ENCODE results near the gene PDLIM1. TPM values are rescaled to one million over a fixed set of nuclear protein-coding genes. Genes with fewer than 3 reads are reported as not detected.

Gene PDLIM1
- polyA plus RNA-seq, 1 of the 3 experiments (the other 2 are of a cell fraction) = 97.2 TPM

DNA sequence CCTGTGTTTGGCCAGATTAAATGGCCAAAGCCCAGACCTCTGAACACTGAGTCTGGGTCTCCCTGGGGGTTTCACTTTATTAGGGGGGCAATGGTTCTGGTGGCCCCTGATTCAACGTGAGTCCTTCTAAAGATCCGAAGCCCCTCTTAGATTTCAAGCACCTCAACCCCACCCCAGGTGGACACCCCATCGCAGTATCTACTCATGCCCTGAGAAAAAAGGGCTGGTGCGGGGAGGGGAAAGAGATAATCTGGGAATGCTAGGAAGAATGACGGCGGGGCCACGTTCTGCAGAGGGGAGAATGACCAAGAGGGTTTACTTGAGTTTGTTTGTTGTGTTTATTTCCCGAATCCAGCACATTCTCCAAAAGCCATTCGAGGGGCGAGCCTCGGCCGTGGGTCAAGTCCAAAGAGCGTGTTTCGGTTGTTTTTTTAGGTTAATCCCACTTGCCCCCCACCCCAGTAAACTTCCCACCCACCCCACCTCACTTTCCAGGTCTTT lies 832 bp downstream of the PDLIM1 start (continued):
- TF ChIP-seq, protein P1, sequence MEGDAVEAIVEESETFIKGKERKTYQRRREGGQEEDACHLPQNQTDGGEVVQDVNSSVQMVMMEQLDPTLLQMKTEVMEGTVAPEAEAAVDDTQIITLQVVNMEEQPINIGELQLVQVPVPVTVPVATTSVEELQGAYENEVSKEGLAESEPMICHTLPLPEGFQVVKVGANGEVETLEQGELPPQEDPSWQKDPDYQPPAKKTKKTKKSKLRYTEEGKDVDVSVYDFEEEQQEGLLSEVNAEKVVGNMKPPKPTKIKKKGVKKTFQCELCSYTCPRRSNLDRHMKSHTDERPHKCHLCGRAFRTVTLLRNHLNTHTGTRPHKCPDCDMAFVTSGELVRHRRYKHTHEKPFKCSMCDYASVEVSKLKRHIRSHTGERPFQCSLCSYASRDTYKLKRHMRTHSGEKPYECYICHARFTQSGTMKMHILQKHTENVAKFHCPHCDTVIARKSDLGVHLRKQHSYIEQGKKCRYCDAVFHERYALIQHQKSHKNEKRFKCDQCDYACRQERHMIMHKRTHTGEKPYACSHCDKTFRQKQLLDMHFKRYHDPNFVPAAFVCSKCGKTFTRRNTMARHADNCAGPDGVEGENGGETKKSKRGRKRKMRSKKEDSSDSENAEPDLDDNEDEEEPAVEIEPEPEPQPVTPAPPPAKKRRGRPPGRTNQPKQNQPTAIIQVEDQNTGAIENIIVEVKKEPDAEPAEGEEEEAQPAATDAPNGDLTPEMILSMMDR (IDR thresholded peaks at IDR 0.05) = no peak
- no peak for TF ChIP-seq FOXM1 (IDR thresholded peaks at IDR 0.05; ENCODE audit: low read depth)

DNA sequence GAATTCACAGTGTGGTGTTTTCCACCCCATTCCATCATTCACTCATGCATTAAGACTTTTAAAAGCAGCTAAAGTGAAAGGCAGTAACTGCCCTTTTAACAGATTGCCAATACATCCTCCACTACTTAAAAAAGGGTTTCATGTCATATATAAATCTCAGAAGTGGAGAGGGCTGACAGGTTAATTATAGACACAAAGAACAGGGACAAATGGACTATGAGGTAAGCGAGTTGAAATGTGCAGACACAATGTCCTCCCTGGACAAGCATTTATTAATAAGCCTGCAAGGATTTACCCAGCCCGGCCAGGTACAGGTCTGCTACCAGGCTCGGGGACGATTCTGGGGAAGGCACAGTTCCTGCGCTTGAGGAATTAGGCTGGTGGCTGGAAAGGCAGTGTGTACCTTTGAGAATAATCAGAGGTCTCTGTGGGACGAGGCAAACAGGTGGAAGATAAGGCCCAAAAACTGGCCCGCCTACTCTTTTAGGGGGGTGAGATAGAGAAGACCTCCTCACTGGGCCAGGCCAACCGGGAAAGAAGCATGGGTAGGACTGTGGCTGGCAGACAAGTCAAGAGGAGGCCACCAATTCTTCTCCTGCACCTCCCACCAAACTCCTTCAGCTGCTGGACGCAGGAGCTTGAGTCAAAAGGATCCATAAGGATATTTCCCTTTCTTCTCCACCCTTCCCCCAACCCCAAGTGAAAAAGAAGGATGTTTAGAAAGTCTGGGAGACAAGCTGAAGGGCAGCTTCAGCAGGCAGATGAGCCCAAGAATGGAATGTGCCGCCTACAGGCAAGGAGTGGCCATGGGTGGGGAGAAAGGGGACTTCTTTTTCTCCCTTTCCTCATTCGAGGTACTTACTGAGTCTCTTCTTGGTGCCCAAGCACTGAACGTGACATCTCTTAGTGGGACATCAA lies 1.5 kb downstream of the PDLIM1 start:
- peaks cover 5% of the 10 kb centered on the region for H3F3A ChIP-seq (replicated peaks; ENCODE audit: insufficient read depth)
- peak overlapping the region; percentile 92 for H3K9ac ChIP-seq
- peaks cover 3 to 4% of the 10 kb centered on the region in 2 experiments; a peak in 1 of 4 replicates for H3K4me1 ChIP-seq (ENCODE audit: control insufficient read depth in 1 of 2, insufficient read depth in 2 of 2, low read depth in 1 of 2, low read length in 1 of 2)
- H3K4me3 ChIP-seq (ENCODE audit: low read depth in 2 of 2, low read length in 1 of 2) = peak overlapping the region; percentile 85 to 94; a peak in 3 of 4 replicates
- no peak overlapping the region for H2AFZ ChIP-seq (ENCODE audit: low read depth)
- H3K79me2 ChIP-seq (ENCODE audit: insufficient read depth) = peaks cover 63% of the 10 kb centered on the region
- CTCF ChIA-PET = interaction anchor here (0.6 to 3.3 kb wide), 4 partner anchors 10 to 74 kb away, joined by 3 to 16 read pairs (median 9); no protein-coding TSS in a partner anchor
- DNase-seq = no peak
- peak overlapping the region; percentile 82 for H3K4me2 ChIP-seq
- POLR2A ChIA-PET = no interaction called here
- no peaks in the 10 kb centered on the region for H3K27me3 ChIP-seq (ENCODE audit: insufficient read depth)
- H3K9me3 ChIP-seq = no peaks in the 10 kb centered on the region
- H3K9me2 ChIP-seq = no peaks in the 10 kb centered on the region
- no peaks in the 10 kb centered on the region for H3K36me3 ChIP-seq (replicated peaks in 1 of 2; ENCODE audit: control insufficient read depth in 1 of 2, insufficient read depth in 2 of 2, low read length in 1 of 2)
- H3K27ac ChIP-seq (ENCODE audit: low read depth in 2 of 2, low read length in 1 of 2) = no peak overlapping the region
- WGBS (ENCODE audit: low lambda C conversion rate) = 88% methylated on average over 12 of the region's 12 CpGs
- no peaks in the 10 kb centered on the region for H4K20me1 ChIP-seq (ENCODE audit: insufficient read depth)
- TF ChIP-seq, protein P2, sequence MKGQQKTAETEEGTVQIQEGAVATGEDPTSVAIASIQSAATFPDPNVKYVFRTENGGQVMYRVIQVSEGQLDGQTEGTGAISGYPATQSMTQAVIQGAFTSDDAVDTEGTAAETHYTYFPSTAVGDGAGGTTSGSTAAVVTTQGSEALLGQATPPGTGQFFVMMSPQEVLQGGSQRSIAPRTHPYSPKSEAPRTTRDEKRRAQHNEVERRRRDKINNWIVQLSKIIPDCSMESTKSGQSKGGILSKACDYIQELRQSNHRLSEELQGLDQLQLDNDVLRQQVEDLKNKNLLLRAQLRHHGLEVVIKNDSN (IDR thresholded peaks at IDR 0.05; ENCODE audit: borderline replicate concordance, low read depth) = no peak
- no peak for TF ChIP-seq MEF2A (IDR thresholded peaks at IDR 0.05; ENCODE audit: borderline replicate concordance, low read depth)
- TF ChIP-seq, protein P3, sequence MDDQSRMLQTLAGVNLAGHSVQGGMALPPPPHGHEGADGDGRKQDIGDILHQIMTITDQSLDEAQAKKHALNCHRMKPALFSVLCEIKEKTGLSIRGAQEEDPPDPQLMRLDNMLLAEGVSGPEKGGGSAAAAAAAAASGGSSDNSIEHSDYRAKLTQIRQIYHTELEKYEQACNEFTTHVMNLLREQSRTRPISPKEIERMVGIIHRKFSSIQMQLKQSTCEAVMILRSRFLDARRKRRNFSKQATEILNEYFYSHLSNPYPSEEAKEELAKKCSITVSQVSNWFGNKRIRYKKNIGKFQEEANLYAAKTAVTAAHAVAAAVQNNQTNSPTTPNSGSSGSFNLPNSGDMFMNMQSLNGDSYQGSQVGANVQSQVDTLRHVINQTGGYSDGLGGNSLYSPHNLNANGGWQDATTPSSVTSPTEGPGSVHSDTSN (IDR thresholded peaks at IDR 0.05) = no peak
- TF ChIP-seq, protein P1 (IDR thresholded peaks at IDR 0.05) = 0 out of 2 replicates have a peak, but pooled peaks have one; percentile 15

Data from SK-N-SH (cell line).